GM18519 (cell line): Measurements from ENCODE around the gene RB1.
A peak's percentile ranks its signal among the peaks of the same experiment; 100 is the strongest.
"Not testable (repeated sequence)": the region's sequence is repeated elsewhere in the genome, so short reads cannot be mapped to it uniquely, and the experiment has no call there.

ENCODE experiments used
- ATAC-seq: cut with Tn5 transposase; IDR thresholded peaks from one replicate; pipeline ENCODE4 v1.9.1; 2021; ENCODE audit warnings: mild to moderate bottlenecking, moderate library complexity; ENCODE audit not compliant: unreplicated experiment, low FRiP score

RB1 gene

GRCh38 chr13:48296528-48296927, 7.0 kb upstream of the RB1 start:
- ATAC-seq = no peak

GRCh38 chr13:48297131-48297786, 6.3 kb upstream of the RB1 start:
- no peak for ATAC-seq

GRCh38 chr13:48299591-48299990, 4.0 kb upstream of the RB1 start:
- no peak for ATAC-seq

GRCh38 chr13:48302871-48303358, 636 bp upstream of the RB1 start:
- ATAC-seq = no peak

- peak; percentile 68 for ATAC-seq
These were observed 759 bp downstream of the RB1 start for GRCh38 chr13:48304143-48304876.

DNA sequence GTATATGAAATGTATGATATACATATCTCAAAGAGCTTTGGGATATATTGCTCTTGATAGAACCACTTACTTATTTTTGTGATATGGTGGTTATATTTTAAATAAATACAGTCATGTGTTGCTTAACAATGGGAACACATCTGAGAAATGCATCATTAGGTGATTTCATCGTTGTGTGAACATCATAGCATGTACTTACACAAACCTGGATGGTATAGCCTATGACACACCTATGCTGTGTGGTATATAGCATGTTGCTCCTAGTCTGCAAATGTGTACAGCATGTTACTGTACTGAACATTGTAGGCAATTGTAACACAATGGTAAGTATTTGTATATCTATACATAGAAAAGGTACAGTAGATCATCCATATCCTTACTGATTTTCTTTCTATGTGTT, 7.7 kb downstream of the RB1 start:
- ATAC-seq = no peak

GRCh38 chr13:48315969-48316650, 12.6 kb downstream of the RB1 start:
- ATAC-seq = no peak

- ATAC-seq = no peak
These were observed 13.4 kb downstream of the RB1 start for GRCh38 chr13:48316826-48317510.

DNA sequence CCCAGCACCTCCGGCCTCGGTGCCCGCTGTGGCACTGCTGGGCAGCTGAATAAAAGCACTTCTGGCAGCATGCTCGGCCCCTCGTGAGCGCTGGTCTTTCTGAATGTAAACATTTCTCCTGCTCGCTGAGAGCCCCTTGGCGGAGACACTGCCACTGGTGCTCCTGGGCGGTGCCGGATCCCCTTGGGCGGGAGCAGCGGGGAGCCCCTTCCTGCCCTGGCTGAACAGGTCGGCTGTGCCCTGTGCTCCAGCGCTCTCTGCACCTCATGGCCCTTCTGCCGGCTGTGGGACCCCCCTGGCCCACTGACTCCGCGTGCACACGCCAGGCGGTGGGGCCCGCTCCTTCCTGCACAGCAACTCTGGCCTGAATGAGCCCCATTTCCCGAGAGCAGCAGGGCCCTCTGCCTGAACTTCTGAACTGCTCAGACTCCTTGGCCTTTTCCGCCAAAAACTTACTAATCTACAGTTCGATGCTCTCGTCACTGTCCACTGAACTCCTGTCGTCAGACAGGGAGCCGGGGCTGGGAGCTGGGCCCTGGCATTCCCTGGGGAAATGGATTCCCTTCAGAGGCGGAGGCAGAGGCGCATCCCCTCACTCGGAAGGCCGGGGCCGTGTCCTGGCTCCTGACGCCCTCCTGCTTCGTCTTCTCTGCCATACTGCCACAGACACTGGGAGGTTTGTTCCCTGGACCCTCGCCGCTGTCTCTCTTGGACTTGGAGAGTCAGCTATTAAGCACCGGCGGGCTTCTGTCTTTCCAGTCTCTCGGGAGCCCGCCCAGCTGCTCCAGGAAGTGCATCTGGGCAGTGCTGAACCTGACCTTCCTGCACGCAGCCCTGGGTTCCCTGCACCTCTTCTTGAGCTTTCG, 14.2 kb downstream of the RB1 start:
- no peak for ATAC-seq

GRCh38 chr13:48318377-48318811, 14.8 kb downstream of the RB1 start:
- no peak for ATAC-seq

DNA sequence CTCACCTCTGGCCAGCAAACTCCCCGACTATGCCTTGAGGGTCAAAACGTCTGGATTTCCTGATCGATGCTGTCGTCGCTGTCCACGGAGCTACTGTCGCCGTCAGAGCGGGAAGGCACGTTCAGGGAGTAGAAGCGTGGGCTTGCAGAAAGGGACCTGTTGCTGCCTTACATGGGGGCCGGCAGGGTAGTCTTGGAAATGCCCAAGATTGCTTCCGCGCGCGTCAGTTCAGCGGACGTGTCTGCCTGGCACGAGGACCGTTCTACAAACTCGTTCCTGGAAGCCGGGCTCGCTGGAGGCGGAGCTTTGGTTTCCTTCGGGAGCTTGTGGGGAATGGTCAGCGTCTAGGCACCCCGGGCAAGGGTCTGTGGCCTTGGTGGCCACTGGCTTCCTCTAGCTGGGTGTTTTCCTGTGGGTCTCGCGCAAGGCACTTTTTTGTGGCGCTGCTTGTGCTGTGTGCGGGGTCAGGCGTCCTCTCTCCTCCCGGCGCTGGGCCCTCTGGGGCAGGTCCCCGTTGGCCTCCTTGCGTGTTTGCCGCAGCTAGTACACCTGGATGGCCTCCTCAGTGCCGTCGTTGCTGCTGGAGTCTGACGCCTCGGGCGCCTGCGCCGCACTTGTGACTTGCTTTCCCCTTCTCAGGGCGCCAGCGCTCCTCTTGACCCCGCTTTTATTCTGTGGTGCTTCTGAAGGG, 15.4 kb downstream of the RB1 start:
- no peak for ATAC-seq

DNA sequence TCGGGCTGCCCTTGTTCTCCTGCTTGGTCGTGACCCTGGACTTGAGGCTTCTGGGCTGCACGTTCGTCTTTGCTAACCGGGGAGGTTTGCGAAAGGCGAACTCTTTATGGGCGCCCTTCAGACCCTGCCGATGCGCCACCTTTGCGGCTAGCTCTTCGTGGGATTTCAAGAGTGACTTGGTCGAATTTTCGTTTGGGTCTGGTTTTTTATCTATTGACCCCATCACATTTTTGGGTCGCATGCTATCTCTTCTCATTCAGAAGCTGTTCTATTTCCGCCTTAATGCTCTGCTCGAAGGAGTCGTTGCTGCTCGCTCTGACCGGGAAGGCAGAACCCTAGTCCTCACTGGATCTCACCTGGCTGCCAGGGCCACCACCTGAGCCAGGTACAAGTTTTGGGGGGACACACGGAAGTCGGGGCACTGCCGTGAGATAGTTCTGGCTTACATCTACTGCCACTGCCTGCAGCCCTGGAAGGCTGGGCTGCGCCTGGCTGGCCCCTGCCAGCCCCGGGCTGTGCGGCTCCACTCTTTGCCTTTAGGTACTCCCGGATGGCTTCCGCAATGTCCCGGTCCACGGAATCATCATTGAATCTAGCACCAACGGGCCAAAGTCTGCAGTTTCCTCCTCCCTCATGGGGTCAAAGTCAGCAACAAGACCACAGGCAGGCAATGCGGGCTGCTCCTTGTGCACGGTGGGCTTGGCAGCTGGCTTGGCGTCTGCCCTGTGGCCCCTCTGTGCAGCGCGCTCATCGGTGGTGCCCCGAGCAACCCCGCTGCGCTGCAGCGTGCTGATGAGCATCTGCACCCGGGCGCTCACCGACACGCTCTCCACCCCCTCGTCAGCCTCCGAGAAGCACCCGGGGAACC, 16.2 kb downstream of the RB1 start:
- no peak for ATAC-seq

DNA sequence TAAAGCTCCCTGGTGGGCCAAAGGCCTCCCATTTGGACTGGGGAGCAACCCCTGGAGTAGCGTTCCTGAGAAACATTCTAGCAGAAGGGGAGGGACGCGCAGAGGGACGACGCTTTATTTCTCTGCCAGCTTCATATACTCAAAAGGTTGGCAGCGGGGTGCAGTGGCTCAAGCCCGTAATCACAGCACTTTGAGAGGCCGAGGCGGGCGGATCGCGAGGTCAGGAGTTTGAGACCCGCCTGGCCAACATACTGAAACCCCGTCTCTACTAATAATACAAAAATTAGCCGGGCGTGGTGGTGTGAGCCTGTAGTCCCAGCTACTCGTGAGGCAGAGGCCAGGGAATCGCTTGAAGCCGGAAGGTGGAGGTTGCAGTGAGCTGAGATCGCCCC, 16.8 kb downstream of the RB1 start:
- ATAC-seq = no peak

GRCh38 chr13:48320891-48321510, 17.4 kb downstream of the RB1 start:
- ATAC-seq = no peak

DNA sequence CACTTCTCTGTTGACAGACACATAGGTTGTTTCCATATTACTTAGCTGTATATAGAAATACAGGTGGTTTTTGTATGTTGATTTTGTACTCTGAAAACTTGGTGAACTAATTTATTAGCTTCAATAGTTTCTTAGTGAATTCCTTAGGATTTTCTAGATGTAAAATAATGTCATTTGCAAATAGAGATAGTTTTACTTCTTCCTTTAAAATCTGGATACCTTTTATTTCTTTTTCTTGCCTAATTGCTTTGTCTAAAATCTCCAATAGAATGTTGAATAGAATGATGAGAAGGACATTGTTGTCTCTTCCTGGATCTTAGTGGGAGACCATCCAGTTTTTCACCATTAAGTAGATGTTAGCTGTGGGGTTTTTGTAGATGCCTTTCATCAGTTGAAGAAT, 18.7 kb downstream of the RB1 start:
- no peak for ATAC-seq

DNA sequence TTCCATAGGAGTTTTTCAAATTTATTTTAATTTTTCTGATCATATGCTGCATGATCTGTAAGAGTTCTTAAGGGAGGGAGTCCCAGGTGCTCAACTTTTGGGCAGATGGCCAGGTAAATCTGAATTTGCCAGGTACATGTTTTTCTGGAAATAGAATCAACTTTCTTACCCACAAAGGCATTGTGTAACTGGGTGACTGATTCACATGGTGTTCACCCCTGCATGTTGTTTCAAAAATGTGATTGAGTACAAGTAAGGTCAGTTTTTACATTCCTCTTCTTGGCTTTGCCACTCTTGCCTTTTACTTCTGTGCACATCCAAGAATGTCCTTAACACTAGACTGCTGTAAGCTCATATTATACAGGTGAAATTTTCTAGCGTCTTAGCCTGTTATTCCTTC, 30.4 kb downstream of the RB1 start:
- ATAC-seq = no peak

GRCh38 chr13:48334534-48335127, 31.1 kb downstream of the RB1 start:
- no peak for ATAC-seq

DNA sequence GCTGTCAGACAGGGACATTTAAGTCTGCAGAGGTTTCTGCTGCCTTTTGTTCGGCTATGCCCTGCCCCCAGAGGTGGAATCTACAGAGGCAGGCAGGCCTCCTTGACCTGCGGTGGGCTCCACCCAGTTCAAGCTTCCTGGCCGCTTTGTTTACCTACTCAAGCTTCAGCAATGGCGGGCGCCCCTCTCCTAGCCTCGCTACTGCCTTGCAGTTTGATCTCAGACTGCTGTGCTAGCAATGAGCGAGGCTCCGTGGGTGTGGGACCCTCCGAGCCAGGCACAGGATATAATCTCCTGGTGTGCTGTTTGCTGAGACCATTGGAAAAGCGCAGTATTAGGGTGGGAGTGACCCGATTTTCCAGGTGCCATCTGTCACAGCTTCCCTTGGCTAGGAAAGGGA, 35.6 kb downstream of the RB1 start:
- ATAC-seq = not testable (repeated sequence)
